CD4-positive, alpha-beta T cell treated with Interleukin-15 for 4 hours (primary cell): ENCODE data around the gene SORT1.

ENCODE experiments used
- DNase-seq: peaks from one replicate; pipeline ENCODE4 v3.0.0-alpha.2; 2020; ENCODE audit warnings: low spot score

SORT1 gene

DNA sequence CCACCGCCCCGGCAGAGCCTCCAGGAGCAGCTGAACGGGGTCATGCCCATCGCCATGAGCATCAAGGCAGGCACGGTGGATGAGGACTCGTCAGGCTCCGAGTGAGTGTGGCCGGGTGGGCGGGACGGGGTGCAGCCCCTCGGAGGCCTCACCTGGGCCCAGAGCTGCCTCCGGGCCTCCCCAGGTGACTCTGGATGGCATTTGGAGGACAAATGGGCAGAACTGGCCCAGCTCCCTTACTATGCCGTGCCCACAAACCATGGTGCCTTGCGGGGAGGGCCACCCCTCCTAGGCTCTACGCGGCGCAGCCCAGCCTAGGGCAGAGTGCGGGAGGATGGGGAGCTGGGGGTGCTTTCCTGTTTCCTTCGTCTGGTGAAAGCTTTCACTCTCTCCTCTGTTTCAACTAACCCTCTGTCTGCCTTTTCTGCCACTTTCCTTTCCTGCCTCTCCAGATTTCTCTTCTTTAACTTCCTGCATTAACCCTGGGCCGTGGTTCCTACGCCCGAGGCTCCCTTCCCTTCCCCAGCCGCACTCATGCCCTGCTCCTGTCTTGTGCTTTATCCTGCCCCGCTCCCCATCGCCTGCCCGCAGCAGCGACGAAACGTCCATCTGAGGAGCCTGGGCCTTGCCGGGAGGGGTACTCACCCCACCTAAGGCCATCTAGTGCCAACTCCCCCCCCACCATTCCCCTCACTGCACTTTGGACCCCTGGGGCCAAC is 124.0 kb downstream of the SORT1 start:
- no peak for DNase-seq

DNA sequence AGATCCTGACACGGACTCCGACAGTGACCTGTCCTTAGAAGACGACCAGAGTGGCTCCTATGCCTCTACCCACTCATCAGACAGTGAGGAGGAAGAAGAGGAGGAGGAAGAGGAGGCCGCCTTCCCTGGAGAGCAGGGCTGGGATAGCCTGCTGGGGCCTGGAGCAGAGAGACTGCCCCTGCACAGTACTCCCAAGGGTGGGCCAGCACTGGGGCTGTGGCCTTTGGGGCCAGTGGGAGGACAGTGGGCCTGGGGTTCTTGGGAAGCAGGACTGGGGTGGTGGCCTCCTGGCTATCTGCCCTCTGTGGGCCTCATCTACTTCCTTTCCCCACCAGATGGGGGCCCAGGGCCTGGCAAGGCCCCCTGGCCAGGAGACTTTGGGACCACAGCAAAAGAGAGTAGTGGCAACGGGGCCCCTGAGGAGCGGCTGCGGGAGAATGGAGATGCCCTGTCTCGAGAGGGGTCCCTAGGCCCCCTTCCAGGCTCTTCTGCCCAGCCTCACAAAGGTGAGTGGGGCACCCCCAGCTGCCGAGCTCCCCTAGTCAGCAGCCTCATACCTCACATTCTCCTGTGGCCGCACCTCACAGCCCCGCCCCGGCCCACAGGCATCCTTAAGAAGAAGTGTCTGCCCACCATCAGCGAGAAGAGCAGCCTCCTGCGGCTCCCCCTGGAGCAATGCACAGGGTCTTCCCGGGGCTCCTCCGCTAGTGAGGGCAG is 124.7 kb downstream of the SORT1 start:
- DNase-seq, result no peak

DNA sequence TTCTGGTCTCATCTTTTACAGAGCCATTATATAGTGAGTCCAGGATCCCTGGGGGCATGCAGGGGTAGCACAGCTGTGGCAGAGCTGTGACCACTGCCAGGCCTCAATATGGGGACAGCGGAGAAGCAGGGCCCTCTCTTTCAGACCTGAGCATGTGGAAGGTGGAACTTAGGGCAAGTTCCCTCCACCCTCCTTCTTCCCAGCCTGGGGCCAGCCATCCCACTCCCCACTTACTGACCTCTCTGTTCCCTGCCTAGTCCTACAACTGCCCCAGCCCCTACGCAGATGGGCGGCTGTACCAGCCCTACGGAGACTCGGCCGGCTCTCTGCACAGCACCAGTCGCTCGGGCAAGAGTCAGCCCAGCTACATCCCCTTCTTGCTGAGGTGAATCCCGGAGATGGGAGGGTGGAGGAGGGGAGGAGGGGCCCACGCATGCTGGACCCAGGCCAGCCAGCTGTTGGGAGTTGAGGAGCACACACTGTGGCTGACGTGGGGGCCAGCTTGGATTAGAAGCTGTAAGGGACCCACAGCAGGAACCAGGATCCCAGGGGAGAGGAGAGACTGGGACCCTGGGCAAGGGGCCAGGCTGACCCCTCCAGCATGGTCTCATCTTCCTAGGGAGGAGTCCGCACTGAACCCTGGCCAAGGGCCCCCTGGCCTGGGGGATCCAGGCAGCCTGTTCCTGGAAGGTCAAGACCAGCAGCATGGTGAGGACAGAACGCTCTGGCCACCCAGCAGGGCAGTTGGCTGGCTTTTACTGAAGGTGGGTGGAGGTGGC is 125.5 kb downstream of the SORT1 start:
- no peak for DNase-seq

DNA sequence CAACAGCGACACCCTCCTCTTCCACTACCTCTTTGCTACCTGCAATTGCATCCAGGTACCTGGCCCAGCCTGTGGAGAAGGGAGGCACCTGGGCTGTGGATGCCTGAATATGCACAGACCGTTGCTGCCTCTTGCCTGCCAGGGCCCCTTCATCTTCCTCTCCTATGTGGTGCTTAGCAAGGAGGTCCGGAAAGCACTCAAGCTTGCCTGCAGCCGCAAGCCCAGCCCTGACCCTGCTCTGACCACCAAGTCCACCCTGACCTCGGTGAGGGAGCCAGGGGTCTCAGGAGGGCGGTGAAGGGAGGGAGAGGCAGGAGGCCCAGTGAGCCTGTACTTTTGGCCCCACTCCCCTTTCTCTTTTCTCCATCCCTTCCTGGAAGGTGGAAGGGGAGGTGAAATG is 126.3 kb downstream of the SORT1 start:
- DNase-seq, result no peak

DNA sequence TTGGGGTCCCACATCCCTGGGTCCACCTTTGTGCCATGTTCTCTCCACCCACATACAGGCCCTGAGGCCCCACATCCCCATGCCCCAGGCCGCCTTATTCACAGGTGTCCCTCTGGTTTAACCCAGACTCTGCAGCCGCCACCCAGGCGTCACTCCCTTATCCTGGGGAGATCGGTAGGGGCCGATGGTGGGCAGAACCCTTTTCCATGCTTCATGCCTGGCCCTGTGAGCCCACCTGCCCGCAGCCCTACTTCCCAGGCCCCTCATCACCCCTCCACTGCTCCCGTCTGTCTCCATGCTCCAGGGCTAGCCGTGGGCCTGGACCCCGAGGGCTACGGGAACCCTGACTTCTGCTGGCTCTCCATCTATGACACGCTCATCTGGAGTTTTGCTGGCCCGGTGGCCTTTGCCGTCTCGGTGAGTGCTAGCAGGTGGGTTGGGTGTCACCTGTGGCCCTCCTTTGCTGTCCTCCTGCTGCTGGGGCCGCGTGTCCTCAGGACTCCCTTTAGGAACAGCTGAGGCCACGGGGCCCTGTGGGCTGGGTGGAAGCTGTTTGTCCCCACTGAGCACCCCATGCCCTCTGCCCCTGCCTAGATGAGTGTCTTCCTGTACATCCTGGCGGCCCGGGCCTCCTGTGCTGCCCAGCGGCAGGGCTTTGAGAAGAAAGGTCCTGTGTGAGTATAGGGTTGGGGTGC is 126.9 kb downstream of the SORT1 start:
- DNase-seq, result no peak

DNA sequence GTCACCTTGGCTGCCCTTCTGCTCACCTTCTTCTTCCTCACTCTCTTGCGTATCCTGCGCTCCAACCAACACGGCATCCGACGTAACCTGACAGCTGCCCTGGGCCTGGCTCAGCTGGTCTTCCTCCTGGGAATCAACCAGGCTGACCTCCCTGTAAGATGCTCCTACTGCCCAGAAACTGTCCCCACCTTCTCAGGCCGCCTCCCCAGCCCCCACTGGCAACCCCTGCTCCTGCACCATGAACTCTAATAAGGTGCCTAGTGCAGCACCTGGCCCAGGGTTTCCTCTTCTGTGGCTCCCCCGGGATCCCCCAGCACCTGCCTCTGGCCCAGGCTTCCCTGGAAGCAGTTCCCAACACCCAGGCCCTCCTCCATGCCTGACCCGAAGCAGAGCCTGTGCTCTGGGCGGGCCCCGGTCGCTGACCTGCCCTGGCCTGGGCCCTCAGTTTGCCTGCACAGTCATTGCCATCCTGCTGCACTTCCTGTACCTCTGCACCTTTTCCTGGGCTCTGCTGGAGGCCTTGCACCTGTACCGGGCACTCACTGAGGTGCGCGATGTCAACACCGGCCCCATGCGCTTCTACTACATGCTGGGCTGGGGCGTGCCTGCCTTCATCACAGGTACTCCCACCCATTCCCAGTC is 127.6 kb downstream of the SORT1 start:
- no peak for DNase-seq

DNA sequence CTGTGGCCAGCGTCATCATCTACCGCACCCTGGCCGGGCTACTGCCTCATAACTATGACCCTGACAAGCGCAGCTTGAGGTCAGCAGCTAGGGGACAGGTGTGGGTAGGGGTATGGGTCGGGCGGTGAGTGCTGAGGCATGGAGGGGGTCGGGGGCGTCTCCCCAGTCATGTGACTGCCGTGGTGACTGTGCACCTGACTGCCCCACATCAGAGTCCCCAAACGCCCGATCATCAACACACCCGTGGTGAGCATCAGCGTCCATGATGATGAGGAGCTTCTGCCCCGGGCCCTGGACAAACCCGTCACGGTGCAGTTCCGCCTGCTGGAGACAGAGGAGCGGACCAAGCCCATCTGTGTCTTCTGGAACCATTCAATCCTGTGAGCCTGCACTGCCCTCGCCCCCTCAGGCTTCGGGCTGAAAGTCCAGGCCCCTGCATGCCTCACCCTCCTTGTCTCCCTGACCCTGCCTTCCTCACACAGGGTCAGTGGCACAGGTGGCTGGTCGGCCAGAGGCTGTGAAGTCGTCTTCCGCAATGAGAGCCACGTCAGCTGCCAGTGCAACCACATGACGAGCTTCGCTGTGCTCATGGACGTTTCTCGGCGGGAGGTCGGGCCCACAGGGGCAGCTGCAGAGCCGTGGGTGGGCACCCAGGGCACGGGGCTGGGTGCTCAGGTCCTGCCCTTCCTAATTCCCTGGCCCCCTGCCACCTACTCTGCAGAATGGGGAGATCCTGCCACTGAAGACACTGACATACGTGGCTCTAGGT is 128.3 kb downstream of the SORT1 start:
- no peak for DNase-seq

DNA sequence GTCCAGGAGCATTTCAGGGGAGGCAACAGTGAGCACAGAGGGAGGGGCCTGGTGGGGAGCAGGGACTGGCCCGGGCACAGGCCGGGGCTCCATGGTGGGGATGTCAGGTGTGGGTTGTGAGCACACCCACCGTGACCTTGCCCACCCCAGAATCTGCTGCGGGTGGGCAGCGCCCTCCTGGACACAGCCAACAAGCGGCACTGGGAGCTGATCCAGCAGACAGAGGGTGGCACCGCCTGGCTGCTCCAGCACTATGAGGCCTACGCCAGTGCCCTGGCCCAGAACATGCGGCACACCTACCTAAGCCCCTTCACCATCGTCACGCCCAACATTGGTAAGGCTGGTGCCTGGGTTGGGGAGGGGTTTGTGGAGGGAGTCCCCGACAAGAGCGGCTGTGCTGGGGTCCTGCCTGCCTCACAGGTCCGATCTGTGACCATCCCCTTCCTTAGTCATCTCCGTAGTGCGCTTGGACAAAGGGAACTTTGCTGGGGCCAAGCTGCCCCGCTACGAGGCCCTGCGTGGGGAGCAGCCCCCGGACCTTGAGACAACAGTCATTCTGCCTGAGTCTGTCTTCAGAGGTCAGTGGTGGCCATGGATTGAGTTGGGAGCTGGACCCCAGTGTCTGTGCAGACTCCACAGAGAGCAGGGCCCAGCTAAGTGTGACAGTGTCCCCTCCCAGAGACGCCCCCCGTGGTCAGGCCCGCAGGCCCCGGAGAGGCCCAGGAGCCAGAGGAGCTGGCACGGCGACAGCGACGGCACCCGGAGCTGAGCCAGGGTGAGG is 129.1 kb downstream of the SORT1 start:
- DNase-seq, result no peak

DNA sequence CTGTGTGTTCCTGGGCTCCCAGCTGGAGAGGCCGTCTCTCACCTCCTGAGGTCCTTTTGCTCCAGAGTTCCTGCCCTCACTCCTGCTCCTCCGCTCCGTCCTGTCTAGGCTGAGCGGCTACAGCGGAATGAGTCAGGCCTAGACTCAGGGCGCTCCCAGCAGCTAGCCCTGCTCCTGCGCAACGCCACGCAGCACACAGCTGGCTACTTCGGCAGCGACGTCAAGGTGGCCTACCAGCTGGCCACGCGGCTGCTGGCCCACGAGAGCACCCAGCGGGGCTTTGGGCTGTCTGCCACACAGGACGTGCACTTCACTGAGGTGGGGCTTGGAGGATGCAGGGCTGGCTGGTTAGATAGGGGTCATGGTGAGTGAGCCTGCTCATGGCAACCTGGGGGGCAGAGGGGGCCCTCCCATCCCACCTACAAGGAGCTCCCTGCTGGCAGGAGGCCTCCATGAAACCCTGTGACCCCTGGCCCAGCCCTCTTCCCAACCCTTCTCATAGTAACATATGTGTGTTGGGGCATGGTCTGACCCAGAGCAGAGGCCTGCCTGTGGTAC is 129.9 kb downstream of the SORT1 start:
- DNase-seq, result no peak

DNA sequence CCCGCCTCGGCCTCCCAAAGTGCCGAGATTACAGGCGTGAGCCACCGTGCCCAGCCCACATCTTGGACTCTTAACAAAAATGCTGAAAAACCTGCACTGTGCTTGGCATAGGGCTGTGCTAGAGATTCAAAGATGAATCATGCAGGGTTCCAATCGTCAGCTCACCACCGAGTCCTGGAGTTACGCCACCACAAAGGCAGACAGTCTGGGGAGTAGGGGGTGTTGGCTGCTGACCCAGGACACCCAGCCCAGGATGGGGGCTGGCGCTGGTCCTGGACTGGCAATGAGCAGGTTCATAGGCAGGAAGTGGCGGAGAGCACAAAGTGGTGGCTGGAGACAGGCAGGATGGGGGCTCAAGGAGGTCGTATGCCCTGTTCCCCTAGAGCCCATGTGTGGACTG is 130.8 kb downstream of the SORT1 start:
- DNase-seq, result no peak

DNA sequence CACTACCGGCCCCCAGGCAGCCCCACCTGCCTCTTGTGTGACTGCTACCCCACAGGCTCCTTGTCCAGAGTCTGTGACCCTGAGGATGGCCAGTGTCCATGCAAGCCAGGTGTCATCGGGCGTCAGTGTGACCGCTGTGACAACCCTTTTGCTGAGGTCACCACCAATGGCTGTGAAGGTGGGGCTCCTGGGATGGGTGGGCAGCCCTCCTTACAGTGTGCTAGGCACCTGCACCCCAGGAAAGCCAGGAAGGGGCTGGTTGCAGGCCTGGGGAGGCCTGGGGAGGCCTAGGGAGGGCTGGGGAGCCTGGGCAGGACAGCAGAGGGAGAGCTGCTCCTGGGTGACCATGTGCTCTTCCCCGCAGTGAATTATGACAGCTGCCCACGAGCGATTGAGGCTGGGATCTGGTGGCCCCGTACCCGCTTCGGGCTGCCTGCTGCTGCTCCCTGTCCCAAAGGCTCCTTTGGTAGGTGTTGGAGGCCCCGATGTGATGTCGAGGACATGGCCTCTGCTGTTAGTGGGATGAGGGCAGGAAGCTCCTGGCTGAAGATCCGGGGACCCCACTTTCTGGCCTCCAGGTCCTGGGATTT is 131.9 kb downstream of the SORT1 start:
- no peak for DNase-seq

DNA sequence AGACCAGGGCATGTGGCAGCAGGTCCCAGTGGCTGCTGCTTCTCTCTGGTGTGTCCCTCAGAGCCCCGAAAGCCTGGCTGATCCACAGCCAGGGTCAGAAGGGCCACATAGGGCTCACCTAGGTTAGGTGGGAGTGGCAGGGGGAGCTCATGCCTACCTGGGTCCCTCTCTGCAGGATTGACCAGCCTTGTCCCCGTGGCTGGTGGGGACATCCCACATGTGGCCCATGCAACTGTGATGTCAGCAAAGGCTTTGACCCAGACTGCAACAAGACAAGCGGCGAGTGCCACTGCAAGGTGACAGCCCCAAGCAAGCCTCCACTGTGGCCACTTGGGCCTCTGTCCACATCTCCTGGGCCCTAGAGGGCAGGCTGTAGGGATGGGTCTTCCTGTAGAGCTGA is 132.7 kb downstream of the SORT1 start:
- no peak for DNase-seq

DNA sequence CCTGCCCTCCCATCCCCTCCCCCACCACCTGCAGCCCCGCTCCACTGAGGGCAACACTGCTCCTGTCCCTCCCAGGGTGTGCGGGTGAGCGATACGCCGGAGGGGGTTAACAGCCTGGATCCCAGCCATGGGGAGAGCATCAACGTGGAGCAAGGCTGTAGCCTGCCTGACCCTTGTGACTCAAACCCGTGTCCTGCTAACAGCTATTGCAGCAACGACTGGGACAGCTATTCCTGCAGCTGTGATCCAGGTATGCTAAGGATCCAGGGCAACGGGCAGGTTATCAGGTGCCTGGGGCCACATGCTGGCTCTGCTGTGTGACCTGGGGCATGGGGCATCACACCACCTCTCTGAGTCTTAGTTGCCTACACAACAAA is 133.4 kb downstream of the SORT1 start:
- DNase-seq, result no peak

DNA sequence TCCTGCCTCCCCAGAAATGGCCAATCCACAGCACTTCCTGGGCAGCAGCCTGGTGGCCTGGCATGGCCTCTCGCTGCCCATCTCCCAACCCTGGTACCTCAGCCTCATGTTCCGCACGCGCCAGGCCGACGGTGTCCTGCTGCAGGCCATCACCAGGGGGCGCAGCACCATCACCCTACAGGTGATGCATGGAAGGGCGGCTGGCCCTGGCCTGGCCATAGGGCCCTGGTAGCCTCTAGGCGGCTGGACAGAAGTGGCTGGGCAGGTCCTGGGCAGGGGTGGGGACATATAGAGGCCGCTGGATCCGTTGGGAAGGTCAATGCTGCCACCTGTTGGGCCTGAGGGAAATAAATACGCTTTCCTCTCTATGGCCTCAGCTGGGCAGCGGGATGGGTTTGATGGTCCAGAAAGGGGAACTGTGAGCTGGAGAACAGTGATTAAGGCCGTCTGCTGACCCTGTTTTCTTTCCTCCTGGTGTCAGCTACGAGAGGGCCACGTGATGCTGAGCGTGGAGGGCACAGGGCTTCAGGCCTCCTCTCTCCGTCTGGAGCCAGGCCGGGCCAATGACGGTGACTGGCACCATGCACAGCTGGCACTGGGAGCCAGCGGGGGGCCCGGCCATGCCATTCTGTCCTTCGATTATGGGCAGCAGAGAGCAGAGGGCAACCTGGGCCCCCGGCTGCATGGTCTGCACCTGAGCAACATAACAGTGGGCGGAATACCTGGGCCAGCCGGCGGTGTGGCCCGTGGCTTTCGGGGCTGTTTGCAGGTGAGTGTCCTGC is 133.9 kb downstream of the SORT1 start:
- DNase-seq, result peak; percentile 67

DNA sequence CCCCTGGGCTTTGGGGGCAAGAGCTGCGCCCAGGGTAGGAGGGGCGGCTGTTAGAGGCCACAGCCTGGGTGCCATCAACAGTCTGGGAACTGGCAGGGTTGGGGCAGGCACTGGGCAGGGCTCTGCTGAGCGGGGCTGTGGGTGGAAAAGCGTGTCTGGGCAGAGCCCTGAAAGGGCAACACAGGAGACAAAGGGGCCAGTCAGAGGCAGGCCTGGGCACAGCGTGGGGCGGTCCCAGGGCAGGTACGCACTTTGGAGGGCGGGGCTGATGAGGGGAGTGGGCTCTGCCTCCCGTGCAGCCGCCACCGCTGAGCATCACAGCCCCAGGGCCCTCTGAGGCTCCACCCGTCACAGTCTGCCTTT is 134.5 kb downstream of the SORT1 start:
- DNase-seq, result no peak

DNA sequence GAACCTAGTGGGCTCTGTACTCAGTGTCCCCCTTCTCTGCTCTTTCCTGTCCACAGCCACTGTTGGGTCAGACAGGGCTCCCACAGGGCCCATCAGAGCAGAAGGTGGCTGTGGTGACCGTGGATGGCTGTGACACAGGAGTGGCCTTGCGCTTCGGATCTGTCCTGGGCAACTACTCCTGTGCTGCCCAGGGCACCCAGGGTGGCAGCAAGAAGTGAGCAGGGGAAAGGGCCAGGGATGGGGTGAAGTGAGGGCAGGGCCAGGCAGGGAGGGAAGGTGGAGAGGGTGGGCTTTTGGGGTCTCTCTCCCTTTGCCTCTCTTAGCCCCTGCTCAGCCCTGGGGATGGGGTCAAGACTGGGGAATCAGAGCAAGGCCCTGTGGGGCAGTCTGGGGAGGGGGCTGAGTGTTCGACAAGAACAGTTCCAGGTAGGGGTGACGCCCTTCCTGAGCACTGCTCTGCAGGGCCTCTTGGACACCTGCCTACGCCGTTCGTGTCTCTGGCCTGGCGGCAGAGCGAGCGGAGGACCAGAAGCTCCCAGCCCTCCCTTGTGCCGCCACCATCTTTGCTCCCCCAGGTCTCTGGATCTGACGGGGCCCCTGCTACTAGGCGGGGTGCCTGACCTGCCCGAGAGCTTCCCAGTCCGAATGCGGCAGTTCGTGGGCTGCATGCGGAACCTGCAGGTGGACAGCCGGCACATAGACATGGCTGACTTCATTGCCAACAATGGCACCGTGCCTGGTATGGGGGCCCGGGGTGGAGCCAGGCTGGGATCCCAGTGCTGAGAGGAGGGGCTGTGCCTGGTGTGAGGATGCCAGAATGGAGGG is 135.3 kb downstream of the SORT1 start:
- no peak for DNase-seq

DNA sequence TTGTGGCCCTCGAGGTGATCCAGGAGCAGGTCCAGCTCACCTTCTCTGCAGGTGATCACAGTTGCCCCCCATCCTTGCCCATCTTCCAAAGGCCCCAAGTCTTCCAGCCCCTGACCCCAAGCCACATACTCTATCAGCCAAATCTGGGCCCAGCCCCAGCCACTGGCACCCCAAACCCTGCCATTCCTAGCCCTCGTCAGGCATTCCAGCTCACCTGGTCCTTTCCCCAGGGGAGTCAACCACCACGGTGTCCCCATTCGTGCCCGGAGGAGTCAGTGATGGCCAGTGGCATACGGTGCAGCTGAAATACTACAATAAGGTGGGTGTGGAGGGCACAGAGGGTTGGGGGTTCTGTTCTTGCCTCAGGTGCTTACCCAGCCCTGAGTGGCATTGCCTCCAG is 136.1 kb downstream of the SORT1 start:
- no peak for DNase-seq

DNA sequence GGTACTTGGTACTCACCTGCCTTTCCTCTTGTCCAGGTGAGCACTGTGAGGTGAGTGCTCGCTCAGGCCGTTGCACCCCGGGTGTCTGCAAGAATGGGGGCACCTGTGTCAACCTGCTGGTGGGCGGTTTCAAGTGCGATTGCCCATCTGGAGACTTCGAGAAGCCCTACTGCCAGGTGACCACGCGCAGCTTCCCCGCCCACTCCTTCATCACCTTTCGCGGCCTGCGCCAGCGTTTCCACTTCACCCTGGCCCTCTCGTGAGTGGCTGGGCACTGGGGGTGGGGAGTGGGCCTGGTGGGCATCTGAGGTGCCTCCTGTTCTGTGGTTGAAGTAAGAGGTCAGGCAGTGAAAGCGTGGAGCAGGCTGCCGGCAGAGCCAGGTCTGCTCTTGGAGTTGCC is 136.7 kb downstream of the SORT1 start:
- no peak for DNase-seq
